Ishikawa (cell line): ENCODE measurements around the gene OR6J1.
A peak's percentile ranks its signal among the peaks of the same experiment; 100 is the strongest.

Experiments used
- CEBPB ChIP-seq: IDR thresholded peaks from 2 replicates; pipeline ENCODE4 v1.6.1; 2012
- EGR1 ChIP-seq: IDR thresholded peaks from 2 replicates; pipeline ENCODE4 v1.6.1; 2012
- EP300 ChIP-seq: IDR thresholded peaks from 2 replicates; pipeline ENCODE4 v1.6.1; 2012; ENCODE audit warnings: borderline replicate concordance
- NFIC ChIP-seq: IDR thresholded peaks from 2 replicates; pipeline ENCODE4 v1.6.1; 2012
- RAD21 ChIP-seq: IDR thresholded peaks from 2 replicates; pipeline ENCODE4 v1.6.1; 2012; ENCODE audit warnings: low read depth
- TEAD4 ChIP-seq: IDR thresholded peaks from 2 replicates; pipeline ENCODE4 v1.6.1; 2012
- ZBTB7A ChIP-seq: IDR thresholded peaks from 2 replicates; pipeline ENCODE4 v1.6.1; 2012; ENCODE audit warnings: low read depth
- TF ChIP-seq, protein P1 (sequence below): IDR thresholded peaks from 2 replicates; pipeline ENCODE4 v1.6.1; 2012; ENCODE audit warnings: low read depth, mild to moderate bottlenecking

DNA sequence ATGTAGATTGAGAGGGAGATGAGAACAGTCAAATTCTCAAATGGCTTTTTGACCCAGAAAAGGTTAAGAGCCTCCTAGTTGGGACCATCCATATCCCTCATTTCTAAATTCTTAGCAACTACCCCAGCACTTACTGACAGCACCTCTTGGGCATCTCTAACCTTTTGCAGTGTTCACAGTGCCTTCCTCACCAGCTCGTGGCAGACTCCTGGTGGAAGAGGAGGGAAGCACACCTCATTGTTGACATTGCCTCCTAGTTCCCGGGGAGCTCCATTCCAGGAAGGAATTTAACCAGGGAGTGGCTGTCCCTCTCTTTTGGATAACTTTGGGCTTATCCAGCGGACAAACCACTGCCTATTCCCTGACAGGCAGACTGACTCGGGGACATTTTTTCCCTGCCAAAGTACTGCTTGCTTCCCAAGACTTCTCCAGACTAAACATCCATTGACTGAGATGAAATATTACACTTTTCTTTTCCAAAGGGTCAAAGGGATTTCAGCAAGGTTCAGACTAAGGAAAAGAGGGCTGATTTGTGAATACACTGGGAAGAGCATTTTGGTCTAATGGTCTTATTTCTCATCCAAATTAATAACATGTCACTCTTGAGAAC lies 9.0 kb upstream of the OR6J1 start:
- TF ChIP-seq EGR1 (no peak), NFIC (no peak), EP300 (no peak), CEBPB (no peak), ZBTB7A (no peak), RAD21 (peak; percentile 93), TEAD4 (no peak)
- TF ChIP-seq, protein P1, sequence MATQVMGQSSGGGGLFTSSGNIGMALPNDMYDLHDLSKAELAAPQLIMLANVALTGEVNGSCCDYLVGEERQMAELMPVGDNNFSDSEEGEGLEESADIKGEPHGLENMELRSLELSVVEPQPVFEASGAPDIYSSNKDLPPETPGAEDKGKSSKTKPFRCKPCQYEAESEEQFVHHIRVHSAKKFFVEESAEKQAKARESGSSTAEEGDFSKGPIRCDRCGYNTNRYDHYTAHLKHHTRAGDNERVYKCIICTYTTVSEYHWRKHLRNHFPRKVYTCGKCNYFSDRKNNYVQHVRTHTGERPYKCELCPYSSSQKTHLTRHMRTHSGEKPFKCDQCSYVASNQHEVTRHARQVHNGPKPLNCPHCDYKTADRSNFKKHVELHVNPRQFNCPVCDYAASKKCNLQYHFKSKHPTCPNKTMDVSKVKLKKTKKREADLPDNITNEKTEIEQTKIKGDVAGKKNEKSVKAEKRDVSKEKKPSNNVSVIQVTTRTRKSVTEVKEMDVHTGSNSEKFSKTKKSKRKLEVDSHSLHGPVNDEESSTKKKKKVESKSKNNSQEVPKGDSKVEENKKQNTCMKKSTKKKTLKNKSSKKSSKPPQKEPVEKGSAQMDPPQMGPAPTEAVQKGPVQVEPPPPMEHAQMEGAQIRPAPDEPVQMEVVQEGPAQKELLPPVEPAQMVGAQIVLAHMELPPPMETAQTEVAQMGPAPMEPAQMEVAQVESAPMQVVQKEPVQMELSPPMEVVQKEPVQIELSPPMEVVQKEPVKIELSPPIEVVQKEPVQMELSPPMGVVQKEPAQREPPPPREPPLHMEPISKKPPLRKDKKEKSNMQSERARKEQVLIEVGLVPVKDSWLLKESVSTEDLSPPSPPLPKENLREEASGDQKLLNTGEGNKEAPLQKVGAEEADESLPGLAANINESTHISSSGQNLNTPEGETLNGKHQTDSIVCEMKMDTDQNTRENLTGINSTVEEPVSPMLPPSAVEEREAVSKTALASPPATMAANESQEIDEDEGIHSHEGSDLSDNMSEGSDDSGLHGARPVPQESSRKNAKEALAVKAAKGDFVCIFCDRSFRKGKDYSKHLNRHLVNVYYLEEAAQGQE: no peak
